ENCODE results near the gene TTYH2.

DNA sequence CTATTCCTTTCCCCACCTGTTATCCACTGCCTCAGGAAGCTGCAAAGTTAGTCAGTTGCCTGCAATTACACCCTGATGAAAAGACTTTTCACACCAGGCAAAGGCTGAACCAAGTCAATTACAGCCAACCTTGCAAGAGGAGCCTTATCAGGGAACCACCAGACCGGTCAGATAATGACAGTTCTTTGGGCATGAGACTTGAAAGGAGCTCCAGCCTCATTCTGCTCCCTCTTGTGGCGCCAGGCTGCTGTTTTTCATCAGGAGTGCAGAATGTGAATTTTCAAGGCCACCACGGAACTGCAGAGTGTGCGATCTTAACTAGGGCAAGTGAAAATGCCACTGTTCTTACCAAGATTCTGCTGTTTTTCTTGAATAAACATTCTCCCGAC lies 83.2 kb downstream of the TTYH2 start:
- TF ChIP-seq, protein P1, sequence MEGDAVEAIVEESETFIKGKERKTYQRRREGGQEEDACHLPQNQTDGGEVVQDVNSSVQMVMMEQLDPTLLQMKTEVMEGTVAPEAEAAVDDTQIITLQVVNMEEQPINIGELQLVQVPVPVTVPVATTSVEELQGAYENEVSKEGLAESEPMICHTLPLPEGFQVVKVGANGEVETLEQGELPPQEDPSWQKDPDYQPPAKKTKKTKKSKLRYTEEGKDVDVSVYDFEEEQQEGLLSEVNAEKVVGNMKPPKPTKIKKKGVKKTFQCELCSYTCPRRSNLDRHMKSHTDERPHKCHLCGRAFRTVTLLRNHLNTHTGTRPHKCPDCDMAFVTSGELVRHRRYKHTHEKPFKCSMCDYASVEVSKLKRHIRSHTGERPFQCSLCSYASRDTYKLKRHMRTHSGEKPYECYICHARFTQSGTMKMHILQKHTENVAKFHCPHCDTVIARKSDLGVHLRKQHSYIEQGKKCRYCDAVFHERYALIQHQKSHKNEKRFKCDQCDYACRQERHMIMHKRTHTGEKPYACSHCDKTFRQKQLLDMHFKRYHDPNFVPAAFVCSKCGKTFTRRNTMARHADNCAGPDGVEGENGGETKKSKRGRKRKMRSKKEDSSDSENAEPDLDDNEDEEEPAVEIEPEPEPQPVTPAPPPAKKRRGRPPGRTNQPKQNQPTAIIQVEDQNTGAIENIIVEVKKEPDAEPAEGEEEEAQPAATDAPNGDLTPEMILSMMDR (IDR thresholded peaks at IDR 0.05), result peak in 3 of 7 experiments; percentile 40 to 54 (median 42)
- TF ChIP-seq POLR2A (IDR thresholded peaks at IDR 0.05), result no peak
- no peak for TF ChIP-seq EP300 (IDR thresholded peaks at IDR 0.05)
